ENCODE measurements around the gene PDCL3.
A peak's percentile ranks its signal among the peaks of the same experiment; 100 is the strongest.

The PDCL3 gene

GRCh38 chr2:100563407-100564247, 834 bp downstream of the PDCL3 start:
- peak; percentile 55 for DNase-seq

- no peak for DNase-seq
Measured at GRCh38 chr2:100568989-100569388, 6.2 kb downstream of the PDCL3 start.

- no peak for DNase-seq
Measured at GRCh38 chr2:100571668-100572067, 8.9 kb downstream of the PDCL3 start.

- no peak for DNase-seq
Measured at GRCh38 chr2:100577777-100578176, 15.0 kb downstream of the PDCL3 start.

GRCh38 chr2:100580367-100581276, 17.8 kb downstream of the PDCL3 start:
- no peak for DNase-seq

GRCh38 chr2:100581277-100581612, 18.5 kb downstream of the PDCL3 start:
- DNase-seq, result no peak

- DNase-seq, result no peak
Measured at GRCh38 chr2:100584816-100585215, 22.0 kb downstream of the PDCL3 start.

GRCh38 chr2:100588071-100588786, 25.4 kb downstream of the PDCL3 start:
- DNase-seq, result peak; percentile 82

- no peak for DNase-seq
Measured at GRCh38 chr2:100589527-100589926, 26.7 kb downstream of the PDCL3 start.

GRCh38 chr2:100592226-100592625, 29.4 kb downstream of the PDCL3 start:
- no peak for DNase-seq

GRCh38 chr2:100596465-100596864, 33.7 kb downstream of the PDCL3 start:
- no peak for DNase-seq

GRCh38 chr2:100599566-100599965, 36.8 kb downstream of the PDCL3 start:
- no peak for DNase-seq

- DNase-seq, result no peak
Measured at GRCh38 chr2:100601661-100602060, 38.9 kb downstream of the PDCL3 start.

- no peak for DNase-seq
Measured at GRCh38 chr2:100603414-100603813, 40.6 kb downstream of the PDCL3 start.

GRCh38 chr2:100603948-100604633, 41.3 kb downstream of the PDCL3 start:
- DNase-seq, result no peak

GRCh38 chr2:100606332-100606725, 43.5 kb downstream of the PDCL3 start:
- DNase-seq, result peak; percentile 86

- DNase-seq, result peak; percentile 87
Measured at GRCh38 chr2:100606726-100607343, 44.0 kb downstream of the PDCL3 start.

- peak; percentile 90 for DNase-seq
Measured at GRCh38 chr2:100610381-100610831, 47.6 kb downstream of the PDCL3 start.

- peak; percentile 44 for DNase-seq
Measured at GRCh38 chr2:100611079-100612029, 48.6 kb downstream of the PDCL3 start.

- DNase-seq, result no peak
Measured at GRCh38 chr2:100612388-100613000, 49.7 kb downstream of the PDCL3 start.

Measured in DMS53 (cell line).